ENCODE results near the gene FGF1.

GRCh38 chr5:142698447-142699183, 12.7 kb upstream of the FGF1 start:
- TF ChIP-seq CTCF (IDR thresholded peaks at IDR 0.05) (no peak), POLR2A (IDR thresholded peaks at IDR 0.05) (no peak)
